GM04503 (cell line): Measurements from ENCODE around the gene PTPRJ.
"Not testable (repeated sequence)": the region's sequence is repeated elsewhere in the genome, so short reads cannot be mapped to it uniquely, and the experiment has no call there.

ENCODE experiments used
- DNase-seq: peaks from one replicate; pipeline ENCODE4 v3.0.0-alpha.2; 2012; ENCODE audit warnings: low read depth

PTPRJ gene

DNA sequence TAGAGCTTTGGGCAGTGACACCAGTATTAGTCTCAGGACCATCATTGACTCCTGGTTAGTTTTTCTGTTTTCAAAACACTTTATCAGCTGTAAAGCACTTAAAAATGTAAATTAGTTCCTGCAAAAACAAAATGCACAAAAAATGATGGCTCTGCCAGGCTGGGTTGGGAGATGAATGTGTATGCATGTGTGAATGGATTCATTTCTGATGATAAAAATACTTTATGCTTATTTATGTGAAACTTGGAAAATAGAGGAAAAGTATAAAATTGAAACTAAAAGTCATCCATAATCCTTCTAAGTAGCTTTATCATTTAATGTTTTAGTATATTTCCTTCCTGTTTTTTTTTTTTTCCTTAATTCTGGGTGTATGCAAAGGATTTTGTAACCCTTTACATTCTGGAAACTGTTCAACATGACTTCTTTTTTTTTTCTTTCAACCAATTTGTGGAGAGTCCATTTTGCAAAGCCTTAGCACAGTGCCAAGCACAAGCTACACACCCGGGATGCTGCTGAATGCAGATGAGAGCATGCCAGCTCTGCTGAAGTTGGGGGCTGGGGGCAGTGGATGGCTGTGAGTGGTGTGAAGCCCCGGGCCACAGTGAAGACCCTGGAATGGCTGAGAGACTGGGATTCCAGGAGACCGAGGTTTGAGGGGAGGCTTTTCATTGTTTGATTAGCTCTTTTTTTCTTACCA, 37.6 kb downstream of the PTPRJ start:
- no peak for DNase-seq

DNA sequence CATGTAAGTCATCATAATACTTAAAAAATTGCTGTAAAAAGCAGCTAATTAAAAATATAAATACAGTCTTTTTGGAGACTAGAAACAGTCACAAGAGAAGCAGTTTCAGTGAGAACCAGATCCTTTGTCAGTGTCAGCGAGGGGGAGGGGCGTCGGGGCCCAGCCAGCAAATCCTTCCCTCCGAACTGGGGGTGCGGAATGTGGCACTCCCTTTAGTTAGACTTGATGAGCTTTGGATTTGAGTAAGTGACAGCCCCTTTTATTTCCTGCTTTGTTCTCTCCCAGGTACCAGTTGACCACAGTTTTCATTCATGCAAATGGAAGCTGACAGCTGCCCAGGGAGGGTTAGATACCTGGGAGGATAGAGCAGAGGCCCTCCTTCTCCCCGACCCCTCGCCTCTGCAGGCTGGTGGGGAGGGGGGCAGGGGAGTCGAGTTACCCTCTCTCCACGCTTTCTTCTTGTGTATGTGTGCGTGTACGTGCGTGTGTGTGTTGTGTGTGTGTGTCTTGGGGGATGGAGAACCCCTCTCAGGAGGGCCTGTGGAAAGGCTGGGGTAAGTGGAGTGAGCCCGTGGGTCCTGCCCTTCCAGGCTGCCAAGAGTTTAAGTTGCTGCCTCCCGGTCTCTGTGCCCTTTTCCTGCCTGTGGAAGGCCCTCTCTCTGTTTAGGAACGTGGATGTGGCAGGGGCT, 38.3 kb downstream of the PTPRJ start:
- DNase-seq = no peak

DNA sequence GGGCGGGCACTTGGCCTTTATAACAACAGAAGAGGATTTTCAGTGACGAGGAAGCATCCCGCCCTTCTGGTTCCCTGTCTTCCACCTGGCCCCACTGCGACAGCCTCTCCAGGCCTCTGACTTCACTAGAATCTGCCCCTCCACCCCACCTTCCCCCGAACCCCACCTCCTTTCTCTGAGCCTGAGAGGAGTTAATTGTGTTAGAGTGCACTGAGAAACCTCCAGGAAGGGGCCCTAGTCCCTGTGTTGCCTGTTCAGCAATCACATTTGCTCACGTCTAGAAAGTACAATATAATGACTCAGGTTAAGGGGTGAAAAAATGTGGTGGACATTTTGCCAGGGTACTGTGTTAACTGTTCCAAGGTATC, 38.8 kb downstream of the PTPRJ start:
- no peak for DNase-seq

DNA sequence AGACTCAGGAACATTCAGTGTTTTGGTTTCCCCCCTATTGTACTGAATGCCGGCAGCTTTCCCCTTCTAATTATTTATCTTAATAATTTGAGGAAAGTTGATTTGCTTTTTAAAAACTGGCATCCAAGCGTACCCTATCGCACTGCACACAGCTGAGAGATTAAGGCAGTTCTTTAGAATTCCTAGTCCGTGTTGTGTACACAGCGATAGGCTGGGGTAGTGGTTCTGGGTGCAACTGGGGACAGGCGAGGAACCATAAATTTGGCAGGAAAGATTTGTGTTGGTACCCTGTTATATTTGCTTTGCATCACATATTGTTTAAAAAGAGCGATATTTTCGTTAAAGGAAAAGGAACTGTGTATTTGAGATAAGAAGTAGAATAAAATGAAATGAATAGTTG, 39.2 kb downstream of the PTPRJ start:
- DNase-seq = no peak

DNA sequence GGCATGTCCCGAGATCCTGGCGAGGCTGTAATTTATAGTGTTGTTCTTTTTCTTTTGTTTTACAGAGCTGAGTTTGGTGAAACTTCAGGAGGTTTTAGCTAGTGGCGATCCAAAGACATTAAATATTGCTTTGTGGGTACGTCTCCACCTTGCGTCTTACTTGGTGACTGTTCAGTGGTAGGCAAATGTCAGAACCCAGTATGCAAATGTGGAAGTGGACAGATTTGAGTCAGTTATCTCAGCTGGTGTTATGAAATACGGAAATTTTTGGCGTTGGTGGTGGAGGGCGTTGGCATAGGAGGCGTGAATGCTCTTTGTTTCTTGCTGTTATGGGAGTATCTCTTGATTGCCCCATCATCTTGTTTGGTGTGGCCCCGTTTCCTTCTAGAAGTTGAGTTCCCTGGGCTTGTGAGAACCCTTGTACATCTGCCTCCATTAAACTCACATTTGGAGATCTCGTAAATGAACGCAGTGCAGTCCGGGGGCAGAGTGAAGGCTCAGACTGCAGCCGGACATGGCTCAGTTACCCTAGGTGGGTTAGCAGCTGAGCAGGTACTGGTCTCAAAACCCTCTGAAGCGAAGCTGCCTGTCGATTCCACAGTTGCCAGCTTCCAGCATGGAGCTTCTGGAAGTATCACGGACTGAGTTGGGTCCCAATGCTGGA, 39.9 kb downstream of the PTPRJ start:
- no peak for DNase-seq

DNA sequence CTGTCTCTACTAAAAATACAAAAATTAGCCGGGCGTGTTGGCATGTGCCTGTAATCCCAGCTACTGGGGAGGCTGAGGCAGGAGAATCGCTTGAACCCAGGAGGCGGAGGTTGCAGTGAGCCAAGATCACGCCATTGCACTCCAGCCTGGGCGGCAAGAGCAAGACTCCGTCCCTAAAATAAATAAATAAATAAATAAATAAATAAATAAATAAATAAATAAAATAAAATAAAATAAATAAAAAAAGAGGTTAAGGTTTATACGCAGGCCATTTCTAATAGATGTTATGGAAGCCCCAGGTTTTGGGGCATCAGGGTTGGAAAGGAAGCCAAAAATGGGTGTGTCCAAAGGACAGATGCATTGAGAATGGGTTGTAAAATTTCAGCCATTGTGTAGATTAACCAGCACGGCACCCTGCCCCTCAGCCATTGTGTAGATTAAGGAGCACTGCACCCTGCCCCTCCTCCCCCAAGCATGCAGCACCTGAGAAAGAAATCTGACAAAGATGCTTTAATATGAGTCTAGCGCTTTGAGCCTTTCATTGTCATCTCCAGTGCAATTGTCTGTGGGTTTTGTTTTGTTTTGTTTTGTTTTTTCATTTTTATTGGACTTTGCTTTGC, 41.0 kb downstream of the PTPRJ start:
- DNase-seq = not testable (repeated sequence)

DNA sequence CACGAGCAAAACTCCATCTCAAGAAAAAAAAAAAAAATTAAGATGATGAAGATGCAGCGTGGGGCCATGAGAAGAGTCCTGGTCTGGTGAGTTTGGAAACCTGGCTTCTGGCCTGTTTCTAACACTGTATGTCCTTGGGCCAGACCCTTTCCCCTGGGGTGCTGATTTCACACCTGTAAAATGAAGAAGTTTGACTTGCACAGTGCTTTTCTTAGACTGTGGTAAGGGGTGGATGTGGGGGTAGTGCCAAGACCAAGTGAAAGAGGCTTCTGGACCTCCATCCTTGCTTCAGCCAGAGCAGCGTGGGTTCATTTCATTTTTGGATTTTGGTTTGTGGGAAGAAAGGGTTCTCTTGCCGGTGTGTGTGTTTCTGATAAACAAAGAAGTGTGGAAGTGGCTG, 42.1 kb downstream of the PTPRJ start:
- DNase-seq = no peak

DNA sequence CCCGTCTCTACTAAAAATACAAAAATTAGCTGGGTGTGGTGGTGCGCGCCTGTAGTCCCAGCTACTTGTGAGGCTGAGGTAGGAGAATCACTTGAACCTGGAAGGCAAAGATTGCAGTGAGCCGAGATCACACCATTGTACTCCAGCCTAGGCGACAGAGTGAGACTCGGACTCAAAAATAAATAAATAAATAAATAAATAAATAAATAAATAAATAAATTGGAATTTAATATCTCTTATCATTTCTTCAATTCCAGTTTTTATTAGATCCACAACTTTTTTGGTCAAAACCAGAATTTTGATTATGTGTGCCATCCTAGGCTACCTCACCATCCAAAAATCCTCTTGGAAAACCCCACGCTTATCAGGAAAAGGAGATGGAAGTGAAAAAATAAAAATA, 43.2 kb downstream of the PTPRJ start:
- DNase-seq = not testable (repeated sequence)

DNA sequence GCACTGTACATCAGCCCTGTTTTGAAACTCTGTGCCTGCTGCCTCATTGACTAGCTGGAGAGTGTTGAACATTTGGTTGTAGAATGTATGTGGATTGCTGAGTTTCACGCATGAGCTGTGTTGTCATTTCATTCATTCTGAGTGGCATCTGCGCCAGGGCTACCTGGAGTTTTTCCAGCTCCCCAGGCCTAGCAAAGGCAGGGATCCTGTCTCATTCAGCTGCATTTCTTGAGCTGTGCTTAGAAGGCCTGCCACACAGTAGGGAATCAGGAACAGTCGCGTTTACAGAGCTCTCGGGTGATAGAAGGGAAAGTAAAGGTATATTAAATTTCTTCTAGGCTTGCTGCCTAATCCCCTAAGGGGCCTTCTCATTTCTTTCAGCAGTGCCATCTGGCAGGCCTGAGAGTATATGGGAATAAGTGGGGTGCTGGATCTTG, 44.3 kb downstream of the PTPRJ start:
- no peak for DNase-seq

DNA sequence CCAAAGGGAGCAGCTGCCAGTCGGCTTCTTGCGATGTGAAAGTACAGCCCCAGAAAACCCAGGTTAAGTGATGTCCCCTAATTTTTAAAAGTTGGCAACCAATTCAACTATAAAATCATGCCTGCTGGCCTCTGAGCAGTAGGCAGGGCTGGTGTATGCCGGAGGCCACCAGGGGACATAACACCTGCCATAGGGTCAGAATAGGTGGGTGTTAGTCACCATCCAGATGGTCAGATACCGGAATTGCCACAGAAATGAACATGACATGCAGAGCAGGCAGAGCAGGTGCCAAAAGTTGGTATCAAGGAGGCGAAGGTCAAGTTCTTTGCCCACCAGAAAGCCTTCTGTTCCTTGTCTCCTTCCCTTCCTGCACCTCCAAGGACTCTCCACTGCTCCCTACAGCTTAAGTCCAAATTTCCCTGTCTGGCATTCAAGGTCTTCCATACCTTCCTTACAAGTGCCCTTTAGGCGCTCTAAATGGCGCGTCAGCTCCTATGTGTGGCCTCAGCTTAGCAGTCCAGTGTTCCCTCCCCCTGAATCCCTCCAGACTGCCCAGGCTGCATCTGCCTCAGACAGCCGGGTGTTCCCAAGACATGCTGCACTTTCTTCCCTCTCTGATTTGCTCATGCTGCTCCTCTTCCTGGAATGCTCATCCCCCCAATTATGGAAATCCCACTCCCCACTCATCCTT, 45.1 kb downstream of the PTPRJ start:
- DNase-seq = no peak

DNA sequence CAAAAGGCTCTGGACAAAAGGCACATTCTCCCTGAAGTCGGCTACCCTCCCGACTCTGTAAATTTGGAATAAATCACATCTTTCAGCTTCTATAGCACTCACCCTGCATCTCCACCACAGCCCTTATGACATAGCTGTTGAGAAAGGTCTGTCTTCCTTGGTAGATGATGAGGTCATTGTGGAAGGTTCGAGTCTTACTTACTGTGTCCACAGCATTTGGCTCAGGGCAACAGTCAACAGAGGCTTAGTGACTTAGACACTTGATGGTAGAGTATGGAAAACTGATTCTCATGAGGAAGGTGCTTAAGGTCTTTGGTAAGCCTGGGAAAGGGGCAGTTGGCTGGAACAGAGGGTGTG, 45.6 kb downstream of the PTPRJ start:
- no peak for DNase-seq

DNA sequence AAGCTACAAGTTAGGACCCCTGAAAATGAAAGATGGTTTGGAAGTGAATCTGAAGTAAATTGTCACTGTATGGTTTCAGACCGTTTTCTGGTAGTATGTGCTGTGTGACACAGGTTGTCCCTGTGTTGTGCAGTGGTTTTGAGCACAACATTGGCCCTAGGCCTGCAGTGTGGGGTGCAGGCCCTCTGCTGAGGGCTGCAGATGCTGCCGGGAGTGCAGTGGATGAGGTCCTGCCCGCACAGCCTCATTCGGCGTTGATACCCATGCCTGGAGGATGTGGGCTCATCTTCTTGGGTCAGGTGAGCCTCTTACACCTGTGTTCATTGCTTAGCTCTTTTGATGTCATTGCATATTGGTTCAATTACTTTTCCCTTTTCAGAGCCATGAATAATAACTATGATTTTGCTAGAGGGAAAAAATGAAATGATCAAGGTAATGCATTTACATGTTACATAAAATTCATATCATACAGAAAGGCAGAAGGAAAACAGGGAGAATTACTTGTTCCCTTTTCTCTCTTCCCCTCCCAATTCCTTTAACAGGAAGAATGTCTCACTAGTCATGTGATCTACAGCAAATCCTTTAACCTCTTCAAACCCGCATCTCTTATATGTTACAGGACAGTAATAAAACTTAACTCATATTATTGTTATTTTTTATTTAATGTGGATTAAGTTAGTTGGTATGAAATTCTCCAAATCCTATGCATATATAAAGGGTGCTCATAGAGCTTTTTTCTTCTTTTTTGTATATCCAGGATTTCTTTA, 48.7 kb downstream of the PTPRJ start:
- no peak for DNase-seq

DNA sequence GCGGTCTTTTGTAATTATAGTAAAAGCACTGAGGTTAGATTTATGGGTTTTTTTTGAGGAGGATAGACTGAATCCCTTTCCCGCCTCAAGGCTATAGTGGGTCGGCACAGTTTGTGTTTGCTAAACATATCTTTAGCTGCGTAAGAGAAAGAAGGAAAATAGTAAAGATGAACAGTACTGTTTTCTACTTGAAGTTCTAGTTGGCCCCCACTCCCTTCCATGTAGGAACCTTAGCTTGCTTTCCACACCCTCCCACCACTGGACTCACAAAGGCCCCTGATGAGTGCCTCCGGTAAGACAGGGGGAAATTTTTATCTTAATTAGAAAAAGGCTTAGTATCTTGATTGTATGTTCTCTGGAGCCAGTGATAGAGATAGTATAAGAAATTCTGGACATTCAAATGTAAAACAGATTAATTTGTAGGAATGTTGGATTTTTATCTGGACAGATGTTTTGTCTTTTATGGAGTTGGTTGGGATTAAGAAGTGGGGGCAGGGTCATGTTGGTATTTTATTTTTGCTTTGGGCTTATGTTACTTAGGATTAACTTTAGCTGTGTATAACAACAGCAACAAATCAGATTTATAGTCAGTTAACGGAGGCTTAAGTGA, 49.4 kb downstream of the PTPRJ start:
- no peak for DNase-seq

DNA sequence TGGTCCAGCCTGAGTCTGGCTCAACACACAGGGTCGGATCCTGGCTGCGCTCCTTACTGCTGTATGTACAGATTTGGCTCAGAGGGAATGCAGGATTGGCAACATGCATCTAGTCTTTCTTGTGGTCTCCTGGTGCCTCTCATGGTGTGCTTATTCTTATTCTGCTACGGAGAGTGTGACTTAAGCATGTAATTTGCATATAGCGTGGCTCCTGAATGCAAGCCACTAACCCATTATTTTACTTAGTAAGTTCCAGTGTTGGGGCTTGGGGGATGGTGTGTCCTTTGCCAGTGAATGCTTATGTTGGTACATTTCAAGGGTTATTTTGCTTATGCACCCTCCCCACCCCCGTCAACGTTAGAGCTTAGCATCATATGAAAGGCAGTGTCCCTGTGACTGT, 51.2 kb downstream of the PTPRJ start:
- DNase-seq = no peak

DNA sequence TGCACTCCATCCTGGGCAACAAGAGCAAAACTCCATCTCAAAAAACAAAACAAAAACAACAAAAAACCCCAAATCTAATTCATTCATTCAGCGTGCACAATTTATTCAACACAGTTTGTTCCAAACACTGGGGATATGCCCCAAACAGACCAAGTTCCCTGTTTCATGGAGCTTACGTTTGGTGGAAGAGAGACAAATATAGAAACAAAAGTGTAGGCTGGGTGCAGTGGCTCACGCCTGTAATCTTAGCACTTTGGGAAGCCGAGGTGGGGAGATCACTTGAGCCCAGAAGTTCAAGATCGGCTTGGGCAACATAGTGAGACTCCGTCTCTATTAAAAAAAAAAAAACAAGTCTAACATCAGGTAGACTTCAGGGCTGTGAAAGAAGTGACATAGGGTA, 52.4 kb downstream of the PTPRJ start:
- DNase-seq = no peak

DNA sequence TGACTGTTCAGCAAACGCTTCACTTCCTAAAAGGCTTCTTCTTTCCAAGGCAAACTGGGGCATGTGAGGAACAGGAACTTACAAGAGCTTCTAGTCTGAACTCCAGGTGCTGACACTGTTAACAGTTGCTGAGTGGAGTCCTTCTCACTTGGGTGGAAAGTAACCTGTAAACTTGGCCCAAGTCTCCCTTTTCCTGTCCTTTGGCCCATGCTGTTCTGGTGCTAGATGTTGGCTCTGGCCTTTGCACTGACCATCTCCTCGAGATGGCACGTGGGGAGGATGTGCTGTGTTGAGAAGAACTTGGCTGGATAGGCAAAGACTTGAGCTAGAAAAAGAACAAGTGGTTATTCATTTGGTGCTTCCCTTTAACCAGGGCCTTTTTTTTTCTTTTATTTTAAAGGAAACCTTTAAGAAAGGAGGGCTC, 53.6 kb downstream of the PTPRJ start:
- DNase-seq = no peak

DNA sequence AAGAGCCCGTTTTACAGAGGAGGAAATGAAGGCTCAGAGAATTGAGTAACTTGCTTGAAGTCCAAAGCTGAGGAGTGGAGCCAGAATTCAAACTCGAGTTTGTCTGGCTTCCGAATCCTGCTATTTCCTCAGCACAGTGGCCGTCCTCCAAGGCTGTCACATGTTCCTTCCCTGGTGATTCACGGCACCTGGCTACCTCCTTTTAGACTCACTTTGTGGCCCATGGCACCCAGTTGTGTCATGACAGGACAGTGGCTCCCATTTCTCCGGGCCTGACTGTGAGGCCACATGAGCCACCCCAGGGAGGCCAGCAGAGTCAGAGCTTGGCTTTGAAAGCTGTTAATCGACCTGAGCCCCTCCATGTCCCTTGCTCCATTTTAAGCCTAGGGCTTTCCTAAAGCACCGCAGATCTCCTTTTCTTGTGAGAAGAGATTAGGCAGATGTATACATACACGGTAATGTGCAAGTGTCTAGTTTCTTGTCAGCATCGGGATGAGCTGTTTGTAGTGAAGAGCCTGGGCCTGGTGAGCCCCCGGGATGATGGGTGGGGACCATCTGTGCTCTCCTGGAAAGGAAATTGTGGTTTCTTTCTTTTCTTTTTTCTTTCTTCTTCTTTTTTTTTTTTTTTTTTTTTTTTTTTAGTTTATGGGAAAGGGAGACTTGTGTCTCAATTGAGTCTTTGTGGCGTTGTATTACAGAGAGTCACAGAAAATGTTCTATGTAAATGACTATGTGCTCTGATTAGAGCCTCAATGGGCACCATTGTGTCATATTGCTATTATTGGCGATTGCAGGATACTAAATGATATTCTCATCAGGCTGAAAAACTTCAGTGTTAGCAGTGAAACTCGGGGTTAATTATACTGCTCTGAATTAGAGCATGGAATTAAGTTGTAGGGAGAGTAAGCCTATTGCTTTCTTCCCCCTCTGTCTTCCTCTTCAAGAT, 54.8 kb downstream of the PTPRJ start:
- no peak for DNase-seq

DNA sequence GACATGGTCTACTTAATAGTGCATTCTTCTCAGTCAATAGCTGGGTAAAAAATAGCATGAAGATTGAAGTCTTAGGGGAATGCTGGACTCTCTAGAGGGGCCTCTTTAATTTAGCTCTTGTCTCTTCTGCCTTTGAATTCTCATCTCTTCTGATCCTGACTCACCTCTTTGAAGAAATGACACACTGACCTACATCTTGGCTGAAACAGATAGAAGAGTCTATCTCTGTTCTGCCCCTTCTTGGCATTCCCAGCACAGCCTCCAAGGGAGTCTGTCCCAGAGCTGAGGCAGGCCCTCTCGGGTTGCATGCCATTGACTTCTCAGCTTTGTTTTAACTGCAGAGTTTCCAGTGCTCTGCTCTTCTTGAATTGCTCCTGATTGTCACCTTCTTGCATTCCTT, 55.7 kb downstream of the PTPRJ start:
- DNase-seq = no peak

DNA sequence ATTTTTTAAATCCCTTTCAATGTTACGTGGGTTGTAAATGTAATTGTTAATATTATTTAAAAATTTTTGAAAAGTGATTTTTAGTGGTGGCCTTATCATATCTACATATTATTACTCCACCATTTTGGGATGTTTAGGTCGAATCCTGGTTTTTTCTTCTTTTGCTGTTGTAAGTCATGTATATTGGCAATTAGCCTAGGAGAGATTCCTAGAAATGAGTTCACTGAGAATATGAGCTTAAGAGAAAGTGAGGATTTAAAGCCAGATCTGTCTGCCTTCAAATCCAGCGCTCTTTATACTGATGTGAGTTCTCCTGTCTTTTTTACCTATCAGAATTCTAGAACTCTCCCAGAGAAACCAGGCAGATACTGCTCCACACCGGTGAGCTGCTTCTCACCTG, 56.1 kb downstream of the PTPRJ start:
- DNase-seq = no peak
